SK-N-SH (cell line): Measurements from ENCODE around the gene MYH11. TPM values are rescaled to one million over a fixed set of nuclear protein-coding genes. Genes with fewer than 3 reads are reported as not detected.

Source experiments
- CTCF ChIA-PET: fragments of 300-600, 350-600 bp; formaldehyde crosslinking; extraction: SDS; loops from one replicate; lab custom pipeline; 2021; lab: Yijun Ruan, JAX
- POLR2A ChIA-PET: fragments of 350-600 bp; sonication (Branson Sonifier 250); formaldehyde crosslinking; extraction: SDS; loops from one replicate; lab custom pipeline; 2020; ENCODE audit warnings: antibody characterized with exemption, inconsistent platforms; lab: Yijun Ruan, JAX
- DNase-seq: peaks from one replicate; pipeline ENCODE4 v3.0.0; 2012
- H2AFZ ChIP-seq: fragments of 200-600 bp; sonication (generic); 2 replicates; pipeline ENCODE4 v1.8.1; 2016; ENCODE audit warnings: antibody characterized with exemption, mild to moderate bottlenecking, low read depth
- H3F3A ChIP-seq: fragments of 200-600 bp; sonication (generic); replicated peaks from 2 replicates; pipeline ENCODE3; 2016; ENCODE audit warnings: antibody characterized with exemption, mild to moderate bottlenecking; ENCODE audit not compliant: insufficient read depth
- H3K27ac ChIP-seq, 2 experiments: fragments of 200-500 bp in 1 of 2; fragments of 200-600 bp in 1 of 2; sonication (Bioruptor generic) in 1 of 2; sonication (generic), shearing (Covaris generic) in 1 of 2; 2 replicates each; pipeline versions ENCODE4 v1.5.1 to v1.6.1; 2014 to 2016; ENCODE audit warnings: low read depth in 2 of 2, inconsistent platforms in 1 of 2, low read length in 1 of 2, mild to moderate bottlenecking in 1 of 2, mixed read lengths in 1 of 2
- H3K27me3 ChIP-seq: fragments of 200-600 bp; sonication (generic), shearing (Covaris generic); 2 replicates; pipeline ENCODE4 v1.6.1; 2016; ENCODE audit warnings: mixed run types; ENCODE audit not compliant: insufficient read depth
- H3K36me3 ChIP-seq, 2 experiments: fragments of 200-500 bp in 1 of 2; fragments of 200-600 bp in 1 of 2; sonication (Bioruptor generic) in 1 of 2; sonication (generic) in 1 of 2; replicated peaks in 1 of 2; 2 replicates each; pipeline versions ENCODE3 to v1.5.1; 2014 to 2016; ENCODE audit warnings: low read length in 1 of 2, mild to moderate bottlenecking in 1 of 2; ENCODE audit not compliant: insufficient read depth in 2 of 2, control insufficient read depth in 1 of 2
- H3K4me1 ChIP-seq, 2 experiments: fragments of 200-500 bp in 1 of 2; fragments of 200-600 bp in 1 of 2; sonication (Bioruptor generic) in 1 of 2; sonication (generic), shearing (Covaris generic) in 1 of 2; 2 replicates each; pipeline versions ENCODE4 v1.5.1 to v1.6.1; 2014 to 2016; ENCODE audit warnings: low read depth in 1 of 2, low read length in 1 of 2, mixed run types in 1 of 2; ENCODE audit not compliant: insufficient read depth in 2 of 2, control insufficient read depth in 1 of 2
- H3K4me2 ChIP-seq: fragments of 200-600 bp; sonication (generic), shearing (Covaris generic); 2 replicates; pipeline ENCODE4 v1.6.1; 2017; ENCODE audit warnings: mixed run types
- H3K4me3 ChIP-seq, 2 experiments: fragments of 200-500 bp in 1 of 2; fragments of 200-600 bp in 1 of 2; sonication (Bioruptor generic) in 1 of 2; sonication (generic), shearing (Covaris generic) in 1 of 2; 2 replicates each; pipeline versions ENCODE4 v1.5.1 to v1.8.1; 2014 to 2016; ENCODE audit warnings: low read depth in 2 of 2, inconsistent platforms in 1 of 2, low read length in 1 of 2, mild to moderate bottlenecking in 1 of 2, mixed read lengths in 1 of 2, moderate library complexity in 1 of 2
- H3K79me2 ChIP-seq: fragments of 200-600 bp; sonication (generic); 2 replicates; pipeline ENCODE4 v1.8.1; 2017; ENCODE audit warnings: mild to moderate bottlenecking; ENCODE audit not compliant: insufficient read depth
- H3K9ac ChIP-seq: fragments of 200-600 bp; sonication (generic); 2 replicates; pipeline ENCODE4 v1.6.1; 2017; ENCODE audit warnings: mixed run types
- H3K9me2 ChIP-seq: fragments of 200-600 bp; sonication (generic); 2 replicates; pipeline ENCODE4 v1.6.1; 2017; ENCODE audit warnings: mixed run types
- H3K9me3 ChIP-seq: fragments of 200-600 bp; sonication (generic); 2 replicates; pipeline ENCODE4 v1.6.1; 2017; ENCODE audit warnings: mixed run types, mild to moderate bottlenecking, moderate library complexity
- H4K20me1 ChIP-seq: fragments of 200-600 bp; sonication (generic); 2 replicates; pipeline ENCODE4 v1.6.1; 2017; ENCODE audit warnings: mild to moderate bottlenecking, mixed run types; ENCODE audit not compliant: insufficient read depth
- ELF1 ChIP-seq: IDR thresholded peaks from 2 replicates; pipeline ENCODE4 v1.4.0; 2012
- EP300 ChIP-seq, 2 experiments: IDR thresholded peaks; 2 replicates each; pipeline versions ENCODE4 v1.4.0 to v1.6.1; 2012; ENCODE audit warnings: borderline replicate concordance in 1 of 2, low read depth in 1 of 2, low read length in 1 of 2
- EZH2phosphoT487 ChIP-seq: fragments of 200-600 bp; sonication (generic); IDR thresholded peaks from 2 replicates; pipeline ENCODE4 v1.6.1; 2017; ENCODE audit warnings: low read depth, mixed run types, mild to moderate bottlenecking, antibody characterized with exemption, moderate library complexity, borderline replicate concordance
- FOXJ3 ChIP-seq: sonication (generic); formaldehyde crosslinking; IDR thresholded peaks from 2 replicates; pipeline ENCODE4 v1.5.1; 2020; ENCODE audit warnings: mild to moderate bottlenecking, missing genetic modification reagents
- FOXM1 ChIP-seq: IDR thresholded peaks from 2 replicates; pipeline ENCODE4 v1.4.0; 2012; ENCODE audit warnings: low read depth, mild to moderate bottlenecking
- GABPA ChIP-seq: IDR thresholded peaks from 2 replicates; pipeline ENCODE4 v1.4.0; 2012; ENCODE audit warnings: low read depth, mild to moderate bottlenecking
- GATA2 ChIP-seq: sonication (generic); formaldehyde crosslinking; IDR thresholded peaks from 2 replicates; pipeline ENCODE4 v1.5.0; 2020; ENCODE audit warnings: mild to moderate bottlenecking, missing genetic modification reagents
- JUND ChIP-seq: IDR thresholded peaks from 2 replicates; pipeline ENCODE4 v1.4.0; 2012
- MEF2A ChIP-seq: IDR thresholded peaks from 2 replicates; pipeline ENCODE4 v1.4.0; 2012; ENCODE audit warnings: low read depth, borderline replicate concordance
- NFIC ChIP-seq: IDR thresholded peaks from 2 replicates; pipeline ENCODE4 v1.4.0; 2012; ENCODE audit warnings: borderline replicate concordance
- RCOR1 ChIP-seq: fragments of 150-350 bp; IDR thresholded peaks from 2 replicates; pipeline ENCODE4 v1.6.1; 2017; ENCODE audit warnings: antibody characterized with exemption, low read length
- REST ChIP-seq: IDR thresholded peaks from 2 replicates; pipeline ENCODE4 v1.6.1; 2012; ENCODE audit warnings: mild to moderate bottlenecking, low read depth, low read length, moderate library complexity
- RXRA ChIP-seq: IDR thresholded peaks from 2 replicates; pipeline ENCODE4 v1.4.0; 2012; ENCODE audit warnings: low read depth, mild to moderate bottlenecking, borderline replicate concordance
- TCF12 ChIP-seq: IDR thresholded peaks from 2 replicates; pipeline ENCODE4 v1.4.0; 2012
- USF1 ChIP-seq: IDR thresholded peaks from 2 replicates; pipeline ENCODE4 v1.4.0; 2012; ENCODE audit warnings: low read depth, borderline replicate concordance
- USF2 ChIP-seq: fragments of 150-350 bp; IDR thresholded peaks from 2 replicates; pipeline ENCODE4 v1.6.1; 2017; ENCODE audit warnings: antibody characterized with exemption, low read length, low read depth, borderline replicate concordance
- YY1 ChIP-seq: IDR thresholded peaks from 2 replicates; pipeline ENCODE4 v1.4.0; 2012; ENCODE audit warnings: low read depth, mild to moderate bottlenecking
- WGBS: methylation state at CpG from one replicate; pipeline ENCODE4 v1.1.6; 2017; ENCODE audit warnings: low lambda C conversion rate; 5-methylcytosine and 5-hydroxymethylcytosine counted together
- polyA plus RNA-seq, 3 experiments: library from polyadenylated mRNA; depleted of rRNA; stranded (reverse); fragments of >200 nt; gene quantifications; 2 replicates each; pipeline ENCODE4 v1.2.3, GENCODE V29; 2012
- TF ChIP-seq, protein P1 (sequence below): IDR thresholded peaks from 2 replicates; pipeline ENCODE4 v1.4.0; 2012; ENCODE audit warnings: low read depth

Gene MYH11
- polyA plus RNA-seq, 1 of the 3 experiments (the other 2 are of a cell fraction), result 0.02 TPM

GRCh38 chr16:15778999-15779614, 77.7 kb downstream of the MYH11 start:
- H3K4me1 ChIP-seq, result no peaks in the 10 kb centered on the region
- no peak for DNase-seq
- no peaks in the 10 kb centered on the region for H3F3A ChIP-seq
- 69% methylated on average over 6 of the region's 6 CpGs for WGBS
- H3K9me2 ChIP-seq, result no peaks in the 10 kb centered on the region
- POLR2A ChIA-PET, result no interaction called here
- TF ChIP-seq USF1, result no peak
- TF ChIP-seq FOXM1, result no peak
- TF ChIP-seq USF2, result no peak
- no peak for TF ChIP-seq RCOR1
- no peak for TF ChIP-seq MEF2A
- TF ChIP-seq NFIC, result no peak
- no peak for TF ChIP-seq TCF12
- no peak for TF ChIP-seq GABPA
- no peak for TF ChIP-seq GATA2 (CRISPR knock-in tag)
- TF ChIP-seq ELF1, result no peak
- H3K36me3 ChIP-seq, result no peaks in the 10 kb centered on the region
- no peaks in the 10 kb centered on the region for H3K9me3 ChIP-seq
- H3K9ac ChIP-seq, result no peak overlapping the region
- no peak overlapping the region for H3K4me2 ChIP-seq
- no peaks in the 10 kb centered on the region for H3K79me2 ChIP-seq
- H4K20me1 ChIP-seq, result no peaks in the 10 kb centered on the region
- no peak overlapping the region for H3K27ac ChIP-seq
- H3K27me3 ChIP-seq, result peaks cover 7% of the 10 kb centered on the region; the same call in 1 of the 2 replicates
- H2AFZ ChIP-seq, result no peak overlapping the region
- H3K4me3 ChIP-seq, result no peak overlapping the region
- CTCF ChIA-PET, result interaction anchor here (1.0 to 3.2 kb wide), 5 partner anchors 13 to 348 kb away, joined by 5 to 19 read pairs (median 9); no protein-coding TSS in a partner anchor

DNA sequence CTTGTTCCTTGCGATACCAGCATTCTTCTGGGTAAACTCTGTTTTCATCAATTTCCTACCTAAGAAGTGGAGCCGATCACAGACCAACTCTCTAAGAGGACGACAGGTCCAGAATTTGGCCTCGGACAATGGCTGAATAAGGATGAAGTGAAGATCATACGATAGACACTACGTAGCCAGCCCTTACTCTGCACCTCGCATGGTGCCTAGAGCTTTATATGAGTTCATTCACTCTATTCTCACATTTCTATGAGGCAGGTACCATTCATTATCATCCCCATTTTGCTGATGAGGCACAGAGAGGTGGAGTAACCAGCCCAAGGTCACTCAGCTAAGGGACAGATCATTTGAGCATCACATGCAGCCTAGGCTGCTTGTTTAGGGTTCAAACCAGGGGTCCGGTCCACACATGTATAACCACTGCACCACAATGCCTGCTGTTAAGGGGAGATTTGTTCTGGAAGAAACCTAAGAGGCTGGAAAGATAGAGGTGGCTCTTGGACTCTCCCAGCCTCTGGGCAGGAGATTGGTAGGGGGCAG, 78.6 kb downstream of the MYH11 start:
- H3F3A ChIP-seq, result no peaks in the 10 kb centered on the region
- peaks cover 7% of the 10 kb centered on the region; the same call in 1 of the 2 replicates for H3K27me3 ChIP-seq
- ChIA-PET POLR2A (no interaction called here), CTCF (interaction anchor here (0.6 to 3.2 kb wide), 11 partner anchors 12 to 349 kb away, joined by 3 to 19 read pairs (median 5); no protein-coding TSS in a partner anchor)
- no peak overlapping the region for H3K27ac ChIP-seq
- no peaks in the 10 kb centered on the region for H3K79me2 ChIP-seq
- no peaks in the 10 kb centered on the region for H4K20me1 ChIP-seq
- no peaks in the 10 kb centered on the region for H3K4me1 ChIP-seq
- WGBS, result 81% methylated on average over 8 of the region's 8 CpGs
- no peak overlapping the region for H3K4me3 ChIP-seq
- H3K4me2 ChIP-seq, result no peak overlapping the region
- H3K36me3 ChIP-seq, result no peaks in the 10 kb centered on the region
- H3K9me2 ChIP-seq, result no peaks in the 10 kb centered on the region
- no peak for DNase-seq
- no peaks in the 10 kb centered on the region for H3K9me3 ChIP-seq
- no peak overlapping the region for H3K9ac ChIP-seq
- no peak overlapping the region for H2AFZ ChIP-seq
- TF ChIP-seq EP300 (IDR thresholded peaks at IDR 0.05; ENCODE audit: borderline replicate concordance in 1 of 2, low read depth in 1 of 2, low read length in 1 of 2), result no peak
- no peak for TF ChIP-seq JUND
- no peak for TF ChIP-seq YY1
- no peak for TF ChIP-seq MEF2A
- TF ChIP-seq, protein P1, sequence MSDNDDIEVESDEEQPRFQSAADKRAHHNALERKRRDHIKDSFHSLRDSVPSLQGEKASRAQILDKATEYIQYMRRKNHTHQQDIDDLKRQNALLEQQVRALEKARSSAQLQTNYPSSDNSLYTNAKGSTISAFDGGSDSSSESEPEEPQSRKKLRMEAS, result no peak
- TF ChIP-seq GABPA, result no peak
- no peak for TF ChIP-seq TCF12
- TF ChIP-seq RXRA, result no peak
- TF ChIP-seq USF1, result no peak
- no peak for TF ChIP-seq EZH2phosphoT487
- no peak for TF ChIP-seq REST
- TF ChIP-seq USF2, result no peak
- TF ChIP-seq RCOR1, result no peak
- TF ChIP-seq FOXJ3 (CRISPR knock-in tag), result no peak
